Neural cell (in vitro differentiated cells): ENCODE data around the gene ACP1. TPM values are rescaled to one million over a fixed set of nuclear protein-coding genes. Genes with fewer than 3 reads are reported as not detected.

Experiments
- H2AFZ ChIP-seq: fragments of 200-600, 300-800 bp; sonication (generic), shearing (Covaris generic); 2 replicates; pipeline ENCODE4 v1.6.0; 2014; ENCODE audit warnings: low read depth, mild to moderate bottlenecking, antibody characterized with exemption, low read length, moderate library complexity
- H3F3A ChIP-seq: fragments of 200-600 bp; shearing (Covaris generic); 2 replicates; pipeline ENCODE4 v1.6.1; 2016; ENCODE audit warnings: mild to moderate bottlenecking, moderate library complexity, mixed read lengths, antibody characterized with exemption, low read length; ENCODE audit not compliant: insufficient read depth, poor library complexity, severe bottlenecking
- H3K27ac ChIP-seq: fragments of 200-600, 300-800 bp; sonication (generic), shearing (Covaris generic); 2 replicates; pipeline ENCODE4 v1.5.1; 2014; ENCODE audit warnings: mild to moderate bottlenecking, low read length, moderate library complexity
- H3K27me3 ChIP-seq: fragments of 300-800, 200-600 bp; sonication (generic), shearing (Covaris generic); 2 replicates; pipeline ENCODE4 v1.6.0; 2014; ENCODE audit warnings: mild to moderate bottlenecking, low read depth, low read length, moderate library complexity; ENCODE audit not compliant: insufficient read depth
- H3K36me3 ChIP-seq: fragments of 300-800, 200-600 bp; sonication (generic), shearing (Covaris generic); 2 replicates; pipeline ENCODE4 v1.5.1; 2014; ENCODE audit warnings: mild to moderate bottlenecking, antibody characterized with exemption, low read length, moderate library complexity; ENCODE audit not compliant: insufficient read depth
- H3K4me2 ChIP-seq: fragments of 300-800, 200-600 bp; sonication (generic), shearing (Covaris generic); 2 replicates; pipeline ENCODE4 v1.6.0; 2014; ENCODE audit warnings: mild to moderate bottlenecking, low read length
- H3K4me3 ChIP-seq: fragments of 300-800, 200-600 bp; sonication (generic), shearing (Covaris generic); 2 replicates; pipeline ENCODE4 v1.5.1; 2014; ENCODE audit warnings: mild to moderate bottlenecking, low read length, moderate library complexity
- H3K79me2 ChIP-seq: fragments of 200-600 bp; shearing (Covaris generic); replicated peaks from 2 replicates; pipeline ENCODE4 v1.6.0; 2014; ENCODE audit warnings: mild to moderate bottlenecking, low read length, moderate library complexity; ENCODE audit not compliant: insufficient read depth
- H3K9ac ChIP-seq: fragments of 300-800, 200-600 bp; sonication (generic), shearing (Covaris generic); 2 replicates; pipeline ENCODE4 v1.6.1; 2016; ENCODE audit warnings: mild to moderate bottlenecking, low read length, mixed read lengths
- H3K9me2 ChIP-seq: fragments of 200-600 bp; shearing (Covaris generic); 2 replicates; pipeline ENCODE4 v1.6.1; 2016; ENCODE audit warnings: mild to moderate bottlenecking, low read length, mixed read lengths; ENCODE audit not compliant: insufficient read depth
- H3K9me3 ChIP-seq: fragments of 200-600, 300-800 bp; sonication (generic), shearing (Covaris generic); 2 replicates; pipeline ENCODE4 v1.6.1; 2016; ENCODE audit warnings: mild to moderate bottlenecking, mixed run types, low read length, moderate library complexity, mixed read lengths
- H4K20me1 ChIP-seq: fragments of 200-600 bp; shearing (Covaris generic); 2 replicates; pipeline ENCODE4 v1.6.1; 2016; ENCODE audit warnings: mild to moderate bottlenecking, mixed run types; ENCODE audit not compliant: insufficient read depth
- CTCF ChIP-seq: fragments of 450-650 bp; IDR thresholded peaks from 2 replicates; pipeline ENCODE4 v1.5.1; 2014; ENCODE audit warnings: antibody characterized with exemption, mild to moderate bottlenecking, moderate library complexity; ENCODE audit not compliant: poor library complexity, severe bottlenecking
- EP300 ChIP-seq: fragments of 450-650 bp; conservative IDR thresholded peaks from 2 replicates; pipeline ENCODE4 v1.6.1; 2014; ENCODE audit warnings: antibody characterized with exemption, mild to moderate bottlenecking, moderate library complexity; ENCODE audit not compliant: poor library complexity, severe bottlenecking
- EZH2 ChIP-seq: fragments of 200-600, 300-800 bp; shearing (Covaris generic), sonication (generic); IDR thresholded peaks from 2 replicates; pipeline ENCODE4 v1.6.1; 2014; ENCODE audit warnings: antibody characterized with exemption, low read length, borderline replicate concordance, mild to moderate bottlenecking; ENCODE audit not compliant: insufficient read depth, poor library complexity, severe bottlenecking
- MXI1 ChIP-seq: fragments of 450-650 bp; conservative IDR thresholded peaks from 2 replicates; pipeline ENCODE4 v1.6.1; 2014; ENCODE audit warnings: antibody characterized with exemption, mild to moderate bottlenecking; ENCODE audit not compliant: poor library complexity, severe bottlenecking
- POLR2AphosphoS5 ChIP-seq: IDR thresholded peaks from 2 replicates; pipeline ENCODE4 v1.6.1; 2012
- RAD21 ChIP-seq: fragments of 450-650 bp; conservative IDR thresholded peaks from 2 replicates; pipeline ENCODE4 v1.6.1; 2014; ENCODE audit warnings: antibody characterized with exemption, mild to moderate bottlenecking, moderate library complexity
- REST ChIP-seq: IDR thresholded peaks from 2 replicates; pipeline ENCODE4 v1.6.1; 2012; ENCODE audit warnings: borderline replicate concordance
- SMC3 ChIP-seq: fragments of 450-650 bp; conservative IDR thresholded peaks from 2 replicates; pipeline ENCODE4 v1.6.1; 2014; ENCODE audit warnings: antibody characterized with exemption, mild to moderate bottlenecking, moderate library complexity; ENCODE audit not compliant: poor library complexity
- TAF1 ChIP-seq: IDR thresholded peaks from 2 replicates; pipeline ENCODE4 v1.6.1; 2012; ENCODE audit warnings: low read depth
- polyA plus RNA-seq: library from polyadenylated mRNA; depleted of rRNA; stranded (reverse); fragments of >200 nt; gene quantifications from 2 replicates; pipeline ENCODE4 v1.2.3, GENCODE V29; 2014

ACP1 gene
- polyA plus RNA-seq, 1 donor from 2014 or later: 263 TPM

- no peaks in the 10 kb centered on the region for H3K9me2 ChIP-seq
- H3F3A ChIP-seq: no peaks in the 10 kb centered on the region
- no peak overlapping the region for H3K4me3 ChIP-seq
- H3K9me3 ChIP-seq: no peaks in the 10 kb centered on the region
- H3K27me3 ChIP-seq: no peaks in the 10 kb centered on the region
- no peak overlapping the region for H3K27ac ChIP-seq
- TF ChIP-seq TAF1 (no peak), RAD21 (no peak), CTCF (no peak), POLR2AphosphoS5 (no peak), EP300 (no peak), MXI1 (no peak), REST (no peak), EZH2 (no peak), SMC3 (no peak)
- H3K9ac ChIP-seq: no peak overlapping the region
- H4K20me1 ChIP-seq: no peaks in the 10 kb centered on the region
- H3K36me3 ChIP-seq: no peaks in the 10 kb centered on the region
- H3K4me2 ChIP-seq: no peak overlapping the region
- peaks cover 3% of the 10 kb centered on the region for H3K79me2 ChIP-seq
- H2AFZ ChIP-seq: no peak overlapping the region
Observed at GRCh38 chr2:278312-278926, 13.7 kb downstream of the ACP1 start.

GRCh38 chr2:278927-279320 is 14.2 kb downstream of the ACP1 start:
- H3K9me3 ChIP-seq: no peaks in the 10 kb centered on the region
- no peaks in the 10 kb centered on the region for H3K27me3 ChIP-seq
- H4K20me1 ChIP-seq: no peaks in the 10 kb centered on the region
- H3K9ac ChIP-seq: no peak overlapping the region
- peaks cover 3% of the 10 kb centered on the region for H3K79me2 ChIP-seq
- no peak overlapping the region for H3K27ac ChIP-seq
- H3F3A ChIP-seq: no peaks in the 10 kb centered on the region
- H2AFZ ChIP-seq: no peak overlapping the region
- no peak overlapping the region for H3K4me2 ChIP-seq
- H3K9me2 ChIP-seq: no peaks in the 10 kb centered on the region
- no peaks in the 10 kb centered on the region for H3K36me3 ChIP-seq
- TF ChIP-seq CTCF (no peak), EP300 (no peak), TAF1 (no peak), EZH2 (no peak), SMC3 (no peak), MXI1 (no peak), POLR2AphosphoS5 (no peak), RAD21 (no peak), REST (no peak)
- H3K4me3 ChIP-seq: no peak overlapping the region
